22Rv1 (cell line): ENCODE data around the gene SETD9.

ENCODE experiments used
- CTCF ChIP-seq: fragments of 450-650 bp; IDR thresholded peaks from 2 replicates; pipeline ENCODE4 v1.5.1; 2017; ENCODE audit warnings: mild to moderate bottlenecking
- ZFX ChIP-seq: fragments of 450-650 bp; IDR thresholded peaks from 2 replicates; pipeline ENCODE4 v1.6.1; 2017; ENCODE audit warnings: antibody characterized with exemption, borderline replicate concordance

- TF ChIP-seq CTCF = no peak
- TF ChIP-seq ZFX = no peak
Observed at GRCh38 chr5:56908942-56909293, 478 bp upstream of the SETD9 start.
